ENCODE measurements around the gene BTG2.

BTG2 gene

GRCh38 chr1:203283597-203283996 lies 21.7 kb upstream of the BTG2 start:
- Histone ChIP-seq H3K27me3 (replicated peaks) (peaks cover 3% of the 10 kb centered on the region), H3K27ac (no peak overlapping the region)

DNA sequence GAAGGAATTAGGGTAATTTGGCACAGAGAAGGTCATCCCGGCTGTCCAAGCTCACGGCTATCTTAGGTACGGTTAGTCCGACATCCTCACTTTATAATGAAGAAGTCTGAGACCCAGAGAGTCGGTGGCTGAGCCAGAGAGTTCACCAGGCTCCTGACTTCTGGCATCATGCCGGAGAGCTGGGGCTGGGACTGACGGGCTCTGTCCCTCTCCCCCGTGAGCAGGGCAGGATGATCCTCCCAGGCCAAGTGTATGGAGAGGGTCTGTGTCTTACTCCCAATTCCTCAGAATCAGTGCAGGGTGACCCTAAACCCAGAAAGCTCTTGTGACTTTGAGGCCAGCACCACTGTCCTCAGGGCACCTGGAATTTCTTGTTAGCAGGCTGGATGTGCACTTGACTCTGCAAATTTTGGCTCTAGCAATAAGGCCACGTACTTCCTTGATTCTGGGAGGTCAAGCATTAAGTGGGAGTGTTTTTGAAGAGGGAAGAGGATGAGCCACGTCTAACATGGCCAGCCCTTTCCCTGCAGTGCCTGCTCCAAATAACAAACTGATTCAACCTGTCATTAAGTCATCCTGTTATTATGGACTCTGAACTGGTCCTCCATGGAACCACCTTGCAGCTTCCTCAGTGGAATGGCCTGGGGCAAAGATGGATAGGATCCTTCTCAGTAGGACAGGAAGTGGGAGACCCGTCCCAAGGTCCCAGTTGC lies 20.8 kb upstream of the BTG2 start:
- Histone ChIP-seq H3K36me3 (replicated peaks) (no peaks in the 10 kb centered on the region), H3K4me3 (ENCODE audit: low read depth, low read length) (no peak overlapping the region), H3K27me3 (replicated peaks) (peaks cover 3% of the 10 kb centered on the region), H3K27ac (no peak overlapping the region)
- in situ Hi-C loops (cut with HindIII; ENCODE audit: low pct_ligation_motif_present, low sequenced_read_pairs): no loop called here
- no peak for TF ChIP-seq CTCF (IDR thresholded peaks at IDR 0.05; ENCODE audit: low read depth, low read length, missing control alignments)
- DNase-seq: no peak

More at GRCh38 chr1:203283597-203283996, 21.7 kb upstream of the BTG2 start:
- no peak for DNase-seq
- TF ChIP-seq CTCF (IDR thresholded peaks at IDR 0.05; ENCODE audit: low read depth, low read length, missing control alignments): no peak
- Histone ChIP-seq H3K36me3 (replicated peaks) (no peaks in the 10 kb centered on the region), H3K4me3 (ENCODE audit: low read depth, low read length) (no peak overlapping the region)
- in situ Hi-C loops (cut with HindIII; ENCODE audit: low pct_ligation_motif_present, low sequenced_read_pairs): no loop called here

DNA sequence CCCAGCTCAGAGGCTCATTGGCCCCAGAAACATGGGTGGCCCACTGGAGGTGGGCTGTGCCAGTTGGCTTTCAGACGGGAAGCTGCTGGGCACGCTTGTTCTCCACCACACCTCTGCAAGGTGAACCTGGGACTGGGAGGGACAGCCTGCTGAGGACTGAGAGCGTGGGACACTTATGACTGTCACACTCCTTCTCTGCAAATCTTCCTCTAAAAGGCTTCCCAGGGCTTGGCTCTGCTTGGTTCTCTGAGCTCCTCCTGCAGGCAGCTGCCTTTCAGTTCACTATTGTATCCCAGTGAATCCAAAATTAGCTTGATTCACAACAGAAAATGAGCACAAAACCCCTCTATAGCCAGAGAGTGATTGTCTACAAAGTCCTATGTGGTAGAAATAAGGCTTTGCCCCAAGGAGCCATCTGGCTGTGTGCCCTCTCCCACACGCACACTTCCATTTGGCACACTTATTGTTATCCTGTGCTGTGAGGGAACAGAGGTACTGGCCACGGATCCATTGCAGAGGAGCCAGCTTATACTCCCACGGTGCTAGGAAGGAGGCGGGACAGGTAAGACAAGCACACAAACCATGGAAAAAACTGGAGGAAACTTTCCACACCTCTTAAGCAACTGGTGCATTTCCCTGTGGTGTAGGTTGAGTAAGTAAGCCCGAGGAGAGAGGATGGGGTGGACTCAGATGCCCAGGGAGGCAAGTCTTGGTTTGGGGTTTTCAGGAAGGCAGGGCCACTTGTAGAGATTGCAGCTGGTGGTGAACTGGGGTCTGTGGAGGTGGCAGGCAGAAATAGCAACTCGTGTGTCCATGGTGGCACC lies 18.9 kb upstream of the BTG2 start:
- in situ Hi-C loops (cut with HindIII; ENCODE audit: low pct_ligation_motif_present, low sequenced_read_pairs): no loop called here

DNA sequence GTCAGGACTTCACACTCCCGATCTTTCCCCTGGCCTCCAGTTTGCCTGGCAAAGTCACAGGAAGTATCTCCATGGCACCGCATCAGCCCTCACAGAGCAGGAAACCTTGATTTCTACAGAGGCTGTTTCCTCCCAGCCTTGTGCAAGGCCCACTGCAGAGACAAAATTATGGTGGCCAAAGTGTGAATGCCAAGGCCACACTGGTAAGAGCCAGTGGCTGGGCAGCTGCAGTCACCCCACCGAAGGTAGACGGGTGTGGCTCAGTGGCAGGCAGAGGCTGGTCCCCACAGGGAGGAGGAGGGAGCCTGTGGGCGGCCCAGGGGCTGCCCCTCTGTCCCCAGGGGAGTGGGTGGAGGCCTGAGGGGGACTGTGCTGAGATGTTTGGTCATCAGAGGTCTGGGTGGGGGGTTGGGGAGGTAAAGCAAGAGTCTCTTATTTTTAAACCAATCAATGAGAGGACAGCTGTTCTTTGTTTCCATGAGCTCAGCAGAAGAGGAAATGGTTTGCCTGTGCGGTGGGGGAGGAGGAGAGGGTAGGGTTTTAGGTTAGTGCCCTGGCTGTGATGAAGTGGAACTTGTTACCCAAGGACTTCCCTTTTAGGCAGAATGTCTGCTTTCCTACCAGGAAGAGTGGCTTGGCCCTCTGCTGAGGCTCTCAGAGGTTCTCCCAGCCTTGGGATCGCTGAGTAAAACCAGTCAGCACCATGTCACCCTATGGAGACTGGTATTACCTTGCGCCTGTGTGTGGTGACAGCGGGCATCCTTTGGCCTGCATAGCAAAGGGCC lies 18.0 kb upstream of the BTG2 start:
- Histone ChIP-seq H3K4me3 (ENCODE audit: low read depth, low read length) (no peak overlapping the region), H3K27me3 (replicated peaks) (peaks cover 5% of the 10 kb centered on the region), H3K27ac (no peak overlapping the region), H3K36me3 (replicated peaks) (no peaks in the 10 kb centered on the region)
- in situ Hi-C loops (cut with HindIII; ENCODE audit: low pct_ligation_motif_present, low sequenced_read_pairs): no loop called here
- DNase-seq: no peak
- no peak for TF ChIP-seq CTCF (IDR thresholded peaks at IDR 0.05; ENCODE audit: low read depth, low read length, missing control alignments)

More for the DNA sequence above, 18.9 kb upstream of the BTG2 start:
- Histone ChIP-seq H3K27ac (no peak overlapping the region), H3K27me3 (replicated peaks) (peaks cover 5% of the 10 kb centered on the region), H3K36me3 (replicated peaks) (no peaks in the 10 kb centered on the region), H3K4me3 (ENCODE audit: low read depth, low read length) (no peak overlapping the region)
- TF ChIP-seq CTCF (IDR thresholded peaks at IDR 0.05; ENCODE audit: low read depth, low read length, missing control alignments): no peak
- DNase-seq: no peak

GRCh38 chr1:203287898-203288297 lies 17.4 kb upstream of the BTG2 start:
- no peak for TF ChIP-seq CTCF (IDR thresholded peaks at IDR 0.05; ENCODE audit: low read depth, low read length, missing control alignments)
- Histone ChIP-seq H3K4me3 (ENCODE audit: low read depth, low read length) (no peak overlapping the region), H3K36me3 (replicated peaks) (no peaks in the 10 kb centered on the region), H3K27me3 (replicated peaks) (peaks cover 5% of the 10 kb centered on the region), H3K27ac (no peak overlapping the region)
- in situ Hi-C loops (cut with HindIII; ENCODE audit: low pct_ligation_motif_present, low sequenced_read_pairs): no loop called here
- no peak for DNase-seq
